Peyer's patch (tissue), 4 donors: ENCODE measurements around the gene GKN2. TPM values are rescaled to one million over a fixed set of nuclear protein-coding genes. Genes with fewer than 3 reads are reported as not detected.
"Not testable (repeated sequence)": the region's sequence is repeated elsewhere in the genome, so short reads cannot be mapped to it uniquely, and the experiment has no call there.

Source experiments
- DNase-seq, 3 donors: peaks; one replicate each; pipeline ENCODE4 v3.0.0-alpha.2; 2017 to 2019
- H3K27ac ChIP-seq, 4 donors: fragments of 200-600 bp; sonication (generic); one replicate each; pipeline ENCODE4 v1.5.1; 2016 to 2019
- H3K27me3 ChIP-seq, 2 donors: fragments of 200-600 bp; sonication (generic); one replicate each; pipeline ENCODE4 v1.5.1; 2019
- H3K36me3 ChIP-seq, 3 donors: fragments of 200-600 bp; sonication (generic); one replicate each; pipeline ENCODE4 v1.5.1; 2016 to 2019
- H3K4me1 ChIP-seq, 4 donors: fragments of 200-600 bp; sonication (generic); one replicate each; pipeline ENCODE4 v1.5.1; 2016 to 2019
- H3K4me3 ChIP-seq, 4 donors: fragments of 200-600 bp; sonication (generic); 1 replicate in 3 of 4; 2 replicates in 1 of 4; pipeline ENCODE4 v1.5.1; 2016 to 2019; ENCODE audit warnings: mild to moderate bottlenecking in 1 of 4
- H3K9me3 ChIP-seq, 4 donors: fragments of 200-600 bp; sonication (generic); one replicate each; pipeline ENCODE4 v1.5.1; 2016 to 2019; ENCODE audit warnings: mild to moderate bottlenecking in 1 of 4
- POLR2A ChIP-seq, 2 donors: fragments of 450-650 bp; IDR thresholded peaks; one replicate each; pipeline ENCODE4 v1.5.1; 2017; ENCODE audit warnings: antibody characterized with exemption in 2 of 2, mild to moderate bottlenecking in 2 of 2, moderate library complexity in 2 of 2
- total RNA-seq, 4 donors: library from RNA; depleted of rRNA; stranded (reverse); fragments of >200 nt; gene quantifications; one replicate each; pipeline ENCODE4 v1.1.0, GENCODE V29; 2016
- TF ChIP-seq, protein P1 (sequence below), 6 experiments: fragments of 450-650 bp in 4 of 6; fragments of 200-600 bp in 2 of 6; sonication (generic) in 1 of 6; IDR thresholded peaks; one replicate each; pipeline ENCODE4 v1.5.1; 2017 to 2019; ENCODE audit warnings: antibody characterized with exemption in 6 of 6, mild to moderate bottlenecking in 3 of 6, moderate library complexity in 1 of 6

Gene GKN2
- total RNA-seq, 4 donors from 2014 or later = not detected

DNA sequence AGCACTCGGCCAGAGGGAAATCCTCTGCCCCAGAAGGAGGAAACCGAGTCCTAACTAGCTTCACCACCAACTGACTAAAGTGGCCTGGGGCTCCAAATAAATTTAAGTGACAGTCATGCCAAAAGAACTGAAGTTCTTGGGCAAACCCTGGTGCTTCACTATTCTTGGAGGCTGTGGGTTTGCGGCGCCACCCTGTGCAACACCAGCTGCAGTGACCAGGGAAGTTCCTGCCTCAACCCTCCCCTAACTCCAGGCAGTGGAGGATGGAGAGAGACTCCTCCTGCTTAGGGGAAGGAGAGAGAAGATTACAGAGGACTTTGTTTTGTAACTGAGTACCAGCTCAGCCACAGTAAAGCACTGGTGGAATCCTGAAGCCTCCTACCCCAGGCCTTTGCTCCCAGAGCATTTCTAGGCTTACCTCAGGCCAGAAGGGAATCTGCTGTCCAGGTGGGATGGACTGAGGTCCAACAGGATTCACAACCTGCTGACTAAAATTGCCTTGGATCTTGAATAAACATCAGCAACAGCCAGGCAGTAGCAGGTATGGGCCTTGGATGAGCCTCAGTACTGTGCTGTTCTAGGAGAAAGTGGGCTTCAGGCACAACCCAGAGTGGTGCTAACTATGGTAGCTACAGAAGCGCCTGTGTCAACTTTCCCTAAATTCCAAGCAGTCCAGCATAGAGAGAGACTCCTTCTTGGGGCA is 52.0 kb downstream of the GKN2 start:
- Histone ChIP-seq H3K4me3 (no peak overlapping the region), H3K27ac (no peak overlapping the region), H3K27me3 (no peaks in the 10 kb centered on the region), H3K9me3 (no peaks in the 10 kb centered on the region), H3K36me3 (no peaks in the 10 kb centered on the region), H3K4me1 (no peaks in the 10 kb centered on the region)
- TF ChIP-seq, protein P1, sequence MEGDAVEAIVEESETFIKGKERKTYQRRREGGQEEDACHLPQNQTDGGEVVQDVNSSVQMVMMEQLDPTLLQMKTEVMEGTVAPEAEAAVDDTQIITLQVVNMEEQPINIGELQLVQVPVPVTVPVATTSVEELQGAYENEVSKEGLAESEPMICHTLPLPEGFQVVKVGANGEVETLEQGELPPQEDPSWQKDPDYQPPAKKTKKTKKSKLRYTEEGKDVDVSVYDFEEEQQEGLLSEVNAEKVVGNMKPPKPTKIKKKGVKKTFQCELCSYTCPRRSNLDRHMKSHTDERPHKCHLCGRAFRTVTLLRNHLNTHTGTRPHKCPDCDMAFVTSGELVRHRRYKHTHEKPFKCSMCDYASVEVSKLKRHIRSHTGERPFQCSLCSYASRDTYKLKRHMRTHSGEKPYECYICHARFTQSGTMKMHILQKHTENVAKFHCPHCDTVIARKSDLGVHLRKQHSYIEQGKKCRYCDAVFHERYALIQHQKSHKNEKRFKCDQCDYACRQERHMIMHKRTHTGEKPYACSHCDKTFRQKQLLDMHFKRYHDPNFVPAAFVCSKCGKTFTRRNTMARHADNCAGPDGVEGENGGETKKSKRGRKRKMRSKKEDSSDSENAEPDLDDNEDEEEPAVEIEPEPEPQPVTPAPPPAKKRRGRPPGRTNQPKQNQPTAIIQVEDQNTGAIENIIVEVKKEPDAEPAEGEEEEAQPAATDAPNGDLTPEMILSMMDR (IDR thresholded peaks at IDR 0.05) = no peak
- no peak for TF ChIP-seq POLR2A (IDR thresholded peaks at IDR 0.05)
- DNase-seq = no peak

DNA sequence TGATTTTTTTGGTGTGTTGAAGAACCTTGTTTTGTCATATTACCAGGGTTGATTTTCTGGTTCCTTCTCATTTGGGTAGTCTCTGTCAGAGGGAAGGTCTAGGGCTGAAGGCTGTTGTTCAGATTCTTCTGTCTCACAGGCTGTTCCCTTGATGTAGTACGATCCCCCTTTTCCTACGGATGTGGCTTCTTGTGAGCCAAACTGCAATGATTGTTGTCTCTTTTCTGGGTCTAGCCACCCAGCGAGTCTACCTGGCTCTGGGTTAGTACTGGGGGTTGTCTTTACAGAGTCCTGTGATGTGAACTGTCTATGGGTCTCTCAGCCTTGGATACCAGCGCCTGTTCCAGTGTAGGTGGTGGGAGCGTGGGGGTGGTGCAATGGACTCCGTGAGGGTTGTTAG is 56.7 kb downstream of the GKN2 start:
- H3K4me3 ChIP-seq, H3K27ac ChIP-seq, H3K36me3 ChIP-seq, DNase-seq, H3K9me3 ChIP-seq, H3K27me3 ChIP-seq, H3K4me1 ChIP-seq: not testable (repeated sequence)

Other genes with a start within 250 kb of the GKN2 start
- gene ARHGAP25, start 218.1 kb downstream of the GKN2 start, total RNA-seq = 10 to 100 TPM in 2 of 4 donors, 1 to 10 TPM in 2; 4.9 to 82.5 (median 8.7) TPM
- not detected for gene BMP10, start 81.5 kb downstream of the GKN2 start, total RNA-seq
- gene GKN1, start 21.7 kb upstream of the GKN2 start, total RNA-seq = not detected
- 10 to 100 TPM in 3 of 4 donors, 1 to 10 TPM in 1; 5.4 to 39.6 (median 25.0) TPM for gene ANTXR1, start 60.3 kb upstream of the GKN2 start, total RNA-seq